22Rv1 (cell line): Measurements from ENCODE around the gene SLC25A17.

Experiments used
- ZFX ChIP-seq: fragments of 450-650 bp; IDR thresholded peaks from 2 replicates; pipeline ENCODE4 v1.6.1; 2017; ENCODE audit warnings: antibody characterized with exemption, borderline replicate concordance
- TF ChIP-seq, protein P1 (sequence below): fragments of 450-650 bp; IDR thresholded peaks from 2 replicates; pipeline ENCODE4 v1.5.1; 2017; ENCODE audit warnings: mild to moderate bottlenecking

DNA sequence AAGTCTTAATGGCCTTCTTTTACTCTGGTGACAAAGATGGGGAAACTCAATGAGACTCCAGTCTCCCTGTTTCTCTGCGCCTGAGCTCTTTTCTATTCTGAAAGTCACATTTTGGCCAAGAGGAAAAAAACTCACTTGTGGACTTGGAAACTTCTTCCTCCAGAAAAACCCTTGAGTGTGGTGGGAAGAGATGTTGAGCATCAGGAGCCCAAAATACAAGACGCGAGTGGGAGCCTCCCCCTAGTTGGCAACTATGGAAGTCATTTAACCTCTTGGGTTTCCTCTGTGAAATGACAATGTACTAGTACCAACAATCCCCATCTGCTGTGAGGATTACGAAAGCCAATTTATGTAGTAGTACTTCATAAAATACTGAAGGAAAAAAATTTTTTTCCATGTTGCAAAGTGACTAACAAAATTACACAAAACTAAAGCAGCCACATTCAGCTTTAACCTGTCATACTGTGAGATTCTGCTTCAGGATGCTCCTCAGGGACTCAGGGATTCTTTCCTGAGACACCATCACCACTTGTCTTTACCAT lies 524 bp upstream of the SLC25A17 start:
- TF ChIP-seq, protein P1, sequence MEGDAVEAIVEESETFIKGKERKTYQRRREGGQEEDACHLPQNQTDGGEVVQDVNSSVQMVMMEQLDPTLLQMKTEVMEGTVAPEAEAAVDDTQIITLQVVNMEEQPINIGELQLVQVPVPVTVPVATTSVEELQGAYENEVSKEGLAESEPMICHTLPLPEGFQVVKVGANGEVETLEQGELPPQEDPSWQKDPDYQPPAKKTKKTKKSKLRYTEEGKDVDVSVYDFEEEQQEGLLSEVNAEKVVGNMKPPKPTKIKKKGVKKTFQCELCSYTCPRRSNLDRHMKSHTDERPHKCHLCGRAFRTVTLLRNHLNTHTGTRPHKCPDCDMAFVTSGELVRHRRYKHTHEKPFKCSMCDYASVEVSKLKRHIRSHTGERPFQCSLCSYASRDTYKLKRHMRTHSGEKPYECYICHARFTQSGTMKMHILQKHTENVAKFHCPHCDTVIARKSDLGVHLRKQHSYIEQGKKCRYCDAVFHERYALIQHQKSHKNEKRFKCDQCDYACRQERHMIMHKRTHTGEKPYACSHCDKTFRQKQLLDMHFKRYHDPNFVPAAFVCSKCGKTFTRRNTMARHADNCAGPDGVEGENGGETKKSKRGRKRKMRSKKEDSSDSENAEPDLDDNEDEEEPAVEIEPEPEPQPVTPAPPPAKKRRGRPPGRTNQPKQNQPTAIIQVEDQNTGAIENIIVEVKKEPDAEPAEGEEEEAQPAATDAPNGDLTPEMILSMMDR: no peak
- TF ChIP-seq ZFX: no peak
